Cardiac muscle cell (in vitro differentiated cells and primary cell): ENCODE measurements around the gene SEMA5A. TPM values are rescaled to one million over a fixed set of nuclear protein-coding genes. Genes with fewer than 3 reads are reported as not detected.

Experiments used
- DNase-seq, 2 donors: peaks; one replicate each; pipeline versions ENCODE4 v3.0.0 to v3.0.0-alpha.2; 2010 to 2017; ENCODE audit warnings: low read depth in 1 of 2, low spot score in 1 of 2
- H3K27ac ChIP-seq: fragments of 200-600 bp; sonication (generic); 2 replicates; pipeline ENCODE4 v1.5.1; 2016
- H3K27me3 ChIP-seq: fragments of 200-600 bp; sonication (generic); 2 replicates; pipeline ENCODE4 v1.6.0; 2016; ENCODE audit warnings: control low read depth
- H3K36me3 ChIP-seq: fragments of 200-600 bp; sonication (generic); 2 replicates; pipeline ENCODE4 v1.5.1; 2016; ENCODE audit warnings: control low read depth
- H3K4me1 ChIP-seq: fragments of 200-600 bp; sonication (generic); 2 replicates; pipeline ENCODE4 v1.8.1; 2017; ENCODE audit warnings: low read depth, mild to moderate bottlenecking, mixed run types
- H3K4me3 ChIP-seq: fragments of 200-600 bp; sonication (generic); 2 replicates; pipeline ENCODE4 v1.5.1; 2016; ENCODE audit warnings: mild to moderate bottlenecking
- H3K9me3 ChIP-seq: fragments of 200-600 bp; sonication (generic); 2 replicates; pipeline ENCODE4 v1.5.1; 2017; ENCODE audit warnings: low read depth, mild to moderate bottlenecking, control low read depth
- CTCF ChIP-seq: IDR thresholded peaks from 2 replicates; pipeline ENCODE4 v1.5.1; 2012; ENCODE audit warnings: low read depth, mild to moderate bottlenecking, low read length
- polyA plus RNA-seq: library from polyadenylated mRNA; unstranded; fragments of >200 nt; fragmentation: Nextera tagmentation; extraction: Ambion mirVana; gene quantifications from 2 replicates; pipeline ENCODE4 v1.2.1, GENCODE V29; 2016
- total RNA-seq: library from RNA; depleted of rRNA; stranded (reverse); fragments of >200 nt; gene quantifications from 2 replicates; pipeline ENCODE4 v1.2.3, GENCODE V29; 2016

The SEMA5A gene
- total and polyA plus RNA-seq, 2 experiments from 2014 or later = 15.7 to 16.6 TPM

GRCh38 chr5:9497347-9497746 is 48.5 kb downstream of the SEMA5A start:
- Histone ChIP-seq H3K9me3 (no peaks in the 10 kb centered on the region), H3K27me3 (no peaks in the 10 kb centered on the region), H3K36me3 (no peaks in the 10 kb centered on the region), H3K27ac (no peak overlapping the region), H3K4me3 (no peak overlapping the region), H3K4me1 (peaks cover 26% of the 10 kb centered on the region)
- no peak for DNase-seq
- no peak for TF ChIP-seq CTCF

- H3K36me3 ChIP-seq = no peaks in the 10 kb centered on the region
- no peaks in the 10 kb centered on the region for H3K27me3 ChIP-seq
- DNase-seq = no peak
- H3K27ac ChIP-seq = no peak overlapping the region
- no peak for TF ChIP-seq CTCF
- no peak overlapping the region for H3K4me3 ChIP-seq
- H3K9me3 ChIP-seq = no peaks in the 10 kb centered on the region
- H3K4me1 ChIP-seq = peaks cover 25% of the 10 kb centered on the region
Measured at GRCh38 chr5:9496801-9497200, 49.1 kb downstream of the SEMA5A start.

- Histone ChIP-seq H3K4me3 (no peak overlapping the region), H3K27ac (peak overlapping the region; percentile 50), H3K36me3 (no peaks in the 10 kb centered on the region), H3K4me1 (peaks cover 18% of the 10 kb centered on the region), H3K27me3 (no peaks in the 10 kb centered on the region), H3K9me3 (no peaks in the 10 kb centered on the region)
- no peak for DNase-seq
- TF ChIP-seq CTCF = no peak
Measured at GRCh38 chr5:9495121-9495520, 50.8 kb downstream of the SEMA5A start.

- no peak overlapping the region for H3K4me3 ChIP-seq
- H3K36me3 ChIP-seq = no peaks in the 10 kb centered on the region
- H3K9me3 ChIP-seq = no peaks in the 10 kb centered on the region
- H3K27me3 ChIP-seq = no peaks in the 10 kb centered on the region
- DNase-seq = no peak
- peaks cover 25% of the 10 kb centered on the region for H3K4me1 ChIP-seq
- TF ChIP-seq CTCF = no peak
- no peak overlapping the region for H3K27ac ChIP-seq
Measured at GRCh38 chr5:9494301-9494700, 51.6 kb downstream of the SEMA5A start.

GRCh38 chr5:9490494-9491097 is 55.3 kb downstream of the SEMA5A start:
- H3K27me3 ChIP-seq = no peaks in the 10 kb centered on the region
- no peak for TF ChIP-seq CTCF
- no peaks in the 10 kb centered on the region for H3K36me3 ChIP-seq
- DNase-seq = no peak
- no peak overlapping the region for H3K4me3 ChIP-seq
- peaks cover 25% of the 10 kb centered on the region for H3K4me1 ChIP-seq
- no peak overlapping the region for H3K27ac ChIP-seq
- H3K9me3 ChIP-seq = no peaks in the 10 kb centered on the region
